Fibroblast of upper back skin (primary cell): ENCODE measurements around the gene ADAM12.
A peak's percentile ranks its signal among the peaks of the same experiment; 100 is the strongest.

Source experiments
- DNase-seq: peaks from one replicate; pipeline ENCODE4 v3.0.0-alpha.2; 2013

Gene ADAM12

GRCh38 chr10:126170776-126171175 lies 217.5 kb downstream of the ADAM12 start:
- no peak for DNase-seq

- DNase-seq = peak; percentile 19
Measured at GRCh38 chr10:126170371-126170770, 217.9 kb downstream of the ADAM12 start.

DNA sequence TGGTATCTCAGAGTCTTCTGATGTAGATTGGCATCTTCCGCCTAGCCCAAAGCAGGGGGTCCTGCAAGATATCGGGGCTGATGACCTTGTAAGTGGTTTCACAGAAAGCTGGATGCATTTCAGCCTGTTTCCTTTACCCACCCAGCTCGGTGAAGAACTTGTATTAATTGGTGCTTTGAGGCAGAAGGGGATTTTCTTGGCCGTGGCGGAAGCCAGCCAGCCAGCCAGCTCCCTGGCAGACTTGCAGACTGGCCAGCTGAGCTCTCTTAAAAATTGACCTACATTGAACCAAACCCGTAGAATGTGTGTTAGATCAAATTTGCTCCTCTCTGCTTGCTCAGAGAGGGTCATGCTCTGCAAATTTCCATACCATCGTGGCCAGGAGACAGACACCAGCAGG lies 218.4 kb downstream of the ADAM12 start:
- no peak for DNase-seq

- DNase-seq = no peak
Measured at GRCh38 chr10:126166797-126167196, 221.5 kb downstream of the ADAM12 start.

DNA sequence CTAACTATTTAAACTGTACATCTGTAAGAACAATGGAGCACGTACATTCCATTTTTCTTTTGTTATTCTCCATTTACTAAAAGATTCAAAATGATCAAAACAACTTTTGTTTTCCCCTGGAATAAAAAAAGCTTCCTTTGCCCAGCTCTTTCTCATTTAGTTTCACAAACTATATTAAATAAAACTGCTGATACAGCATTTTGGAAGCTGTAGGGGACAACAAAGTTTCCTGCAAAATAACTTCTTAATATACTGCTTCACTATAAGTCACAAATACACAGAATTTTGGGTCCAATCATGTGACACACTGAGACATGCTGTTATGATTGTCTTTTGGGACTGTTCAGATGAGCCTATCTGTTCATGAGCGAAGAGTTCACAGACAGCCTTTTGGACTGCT lies 222.4 kb downstream of the ADAM12 start:
- DNase-seq = no peak

DNA sequence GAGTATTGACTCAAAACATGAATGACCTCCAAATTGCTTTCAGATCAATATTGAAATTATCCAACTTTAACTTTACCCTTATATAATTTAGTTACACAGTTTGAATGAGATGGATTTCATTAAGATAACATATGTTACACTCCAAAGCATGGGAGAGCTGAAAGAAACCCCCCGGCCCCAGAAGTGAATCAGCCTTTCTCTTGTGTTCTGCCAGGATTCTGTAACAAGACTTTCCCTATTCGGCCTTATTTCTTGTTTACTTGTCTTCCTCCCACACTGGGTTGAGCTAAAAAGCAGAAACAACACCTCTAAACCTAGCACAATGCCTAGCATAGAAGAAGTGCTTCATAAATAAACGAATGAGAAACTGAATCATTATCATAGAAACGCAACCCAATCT lies 224.8 kb downstream of the ADAM12 start:
- no peak for DNase-seq

GRCh38 chr10:126161691-126162090 lies 226.6 kb downstream of the ADAM12 start:
- no peak for DNase-seq

DNA sequence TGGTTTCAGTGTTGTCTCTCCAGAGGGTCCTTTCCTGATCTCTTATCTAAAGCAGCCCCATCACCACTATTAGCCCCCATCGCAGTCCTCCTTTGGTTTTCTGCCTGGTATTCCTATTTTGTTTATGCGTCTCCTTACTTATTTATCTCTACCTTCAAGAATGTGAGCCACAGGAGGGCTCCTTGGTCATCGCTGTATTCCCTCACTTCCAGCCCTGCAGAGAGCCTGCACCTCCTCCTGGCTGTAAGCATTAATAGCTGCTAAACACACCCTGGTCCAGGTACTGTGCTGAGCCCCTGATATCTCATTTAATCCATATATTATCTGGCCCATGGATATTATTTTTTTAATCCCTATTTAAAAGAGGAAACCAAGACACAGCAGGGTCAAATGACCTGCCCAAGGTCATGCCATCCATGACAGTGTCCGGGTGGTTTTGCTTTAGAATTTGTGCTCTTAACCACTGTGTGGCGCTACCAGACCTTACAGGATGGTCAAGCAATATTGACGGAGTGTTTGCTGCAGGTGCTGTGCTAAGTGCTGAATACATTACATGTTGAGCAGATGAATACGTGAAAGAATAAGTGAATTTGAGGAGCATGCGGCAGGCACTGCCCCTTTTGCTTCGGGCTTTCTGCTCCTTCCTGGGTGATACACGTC lies 227.2 kb downstream of the ADAM12 start:
- DNase-seq = peak; percentile 24

DNA sequence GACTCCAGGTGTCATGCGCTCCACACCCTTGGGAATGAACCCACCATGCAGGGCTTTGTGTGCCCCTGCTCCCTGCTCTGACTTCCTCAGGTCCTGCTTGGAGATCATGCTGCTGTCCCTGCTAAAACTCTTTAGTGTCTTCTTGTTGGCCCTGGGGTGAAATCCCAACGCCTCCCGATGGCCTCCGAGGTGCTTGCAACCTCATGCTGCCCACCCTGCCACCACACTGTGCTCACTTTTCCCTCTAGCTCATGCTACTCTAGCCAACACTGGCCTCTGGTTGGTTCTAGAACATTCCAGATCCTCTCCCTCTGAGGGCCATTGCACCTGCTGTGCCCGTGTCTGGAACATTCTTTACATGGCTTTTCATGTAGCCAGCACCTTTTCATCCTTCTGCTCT lies 227.7 kb downstream of the ADAM12 start:
- no peak for DNase-seq

DNA sequence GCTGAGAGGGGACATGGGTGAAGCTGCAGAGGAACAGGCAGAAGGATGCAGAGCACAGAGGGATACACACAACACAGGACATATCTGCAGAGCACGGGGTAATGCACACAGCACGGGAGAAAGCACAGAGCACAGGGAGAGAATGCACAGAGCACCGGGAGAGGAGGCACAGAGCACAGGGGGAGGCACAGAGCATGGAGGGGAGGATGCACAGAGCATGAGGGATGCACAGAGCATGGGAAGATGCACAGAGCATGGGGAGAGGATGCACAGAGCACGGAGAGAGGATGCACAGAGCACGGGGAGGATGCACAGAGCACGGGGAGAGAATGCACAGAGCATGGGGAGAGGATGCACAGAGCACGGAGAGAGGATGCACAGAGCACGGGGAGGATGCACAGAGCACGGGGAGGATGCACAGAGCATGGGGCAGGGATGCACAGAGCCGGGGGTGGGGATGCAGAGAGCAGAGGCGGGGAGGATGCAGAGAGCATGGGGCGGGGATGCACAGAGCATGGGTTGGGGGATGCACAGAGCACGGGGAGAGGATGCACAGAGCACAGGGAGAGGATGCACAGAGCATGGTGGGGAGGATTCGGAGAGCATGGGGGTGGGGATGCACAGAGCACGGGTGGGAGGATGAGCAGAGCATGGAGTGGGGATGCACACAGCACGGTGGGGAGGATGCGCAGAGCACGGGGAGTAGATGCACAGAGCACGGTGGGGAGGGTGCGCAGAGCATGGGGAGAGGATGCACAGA lies 230.0 kb downstream of the ADAM12 start:
- DNase-seq = no peak

DNA sequence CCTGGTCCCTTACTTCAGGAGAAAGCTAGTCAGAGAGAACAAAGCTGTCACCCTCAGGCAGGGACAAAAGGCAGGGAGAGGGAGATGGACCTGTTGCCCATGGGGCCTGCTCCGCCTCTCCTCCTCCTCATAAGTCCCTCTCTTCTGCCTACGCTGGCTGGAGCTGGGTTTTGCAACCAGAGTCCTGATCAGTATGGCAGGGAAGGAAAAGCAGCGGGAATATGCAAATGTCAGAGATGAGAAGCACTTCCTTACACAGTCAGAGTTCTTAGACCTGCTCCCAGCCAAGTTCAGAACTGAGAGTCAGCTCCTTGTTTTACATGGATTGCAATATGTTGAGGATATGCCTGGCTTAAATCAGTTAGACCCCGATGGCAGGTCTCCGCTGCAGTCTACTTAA lies 231.1 kb downstream of the ADAM12 start:
- DNase-seq = no peak

GRCh38 chr10:126156503-126156902 lies 231.8 kb downstream of the ADAM12 start:
- no peak for DNase-seq

DNA sequence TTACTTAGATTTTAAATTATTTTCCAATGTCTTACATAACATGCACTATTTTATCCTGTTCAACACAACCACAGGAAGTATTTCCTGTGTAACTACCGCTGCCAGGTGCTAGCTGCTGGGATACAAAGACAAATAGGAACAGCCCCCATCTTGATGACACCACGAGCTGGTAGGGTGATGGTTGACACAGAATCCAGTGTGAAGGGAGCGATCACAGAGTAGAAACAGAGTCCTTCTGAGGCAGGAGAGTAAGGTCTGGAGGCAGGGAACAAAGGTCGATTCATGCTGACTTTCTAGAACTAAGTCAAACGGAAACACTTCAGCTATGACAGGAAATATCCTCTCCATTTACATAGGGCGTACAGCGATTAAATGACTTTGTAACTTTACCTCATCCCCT lies 232.3 kb downstream of the ADAM12 start:
- DNase-seq = no peak

GRCh38 chr10:126155528-126155927 lies 232.7 kb downstream of the ADAM12 start:
- no peak for DNase-seq

DNA sequence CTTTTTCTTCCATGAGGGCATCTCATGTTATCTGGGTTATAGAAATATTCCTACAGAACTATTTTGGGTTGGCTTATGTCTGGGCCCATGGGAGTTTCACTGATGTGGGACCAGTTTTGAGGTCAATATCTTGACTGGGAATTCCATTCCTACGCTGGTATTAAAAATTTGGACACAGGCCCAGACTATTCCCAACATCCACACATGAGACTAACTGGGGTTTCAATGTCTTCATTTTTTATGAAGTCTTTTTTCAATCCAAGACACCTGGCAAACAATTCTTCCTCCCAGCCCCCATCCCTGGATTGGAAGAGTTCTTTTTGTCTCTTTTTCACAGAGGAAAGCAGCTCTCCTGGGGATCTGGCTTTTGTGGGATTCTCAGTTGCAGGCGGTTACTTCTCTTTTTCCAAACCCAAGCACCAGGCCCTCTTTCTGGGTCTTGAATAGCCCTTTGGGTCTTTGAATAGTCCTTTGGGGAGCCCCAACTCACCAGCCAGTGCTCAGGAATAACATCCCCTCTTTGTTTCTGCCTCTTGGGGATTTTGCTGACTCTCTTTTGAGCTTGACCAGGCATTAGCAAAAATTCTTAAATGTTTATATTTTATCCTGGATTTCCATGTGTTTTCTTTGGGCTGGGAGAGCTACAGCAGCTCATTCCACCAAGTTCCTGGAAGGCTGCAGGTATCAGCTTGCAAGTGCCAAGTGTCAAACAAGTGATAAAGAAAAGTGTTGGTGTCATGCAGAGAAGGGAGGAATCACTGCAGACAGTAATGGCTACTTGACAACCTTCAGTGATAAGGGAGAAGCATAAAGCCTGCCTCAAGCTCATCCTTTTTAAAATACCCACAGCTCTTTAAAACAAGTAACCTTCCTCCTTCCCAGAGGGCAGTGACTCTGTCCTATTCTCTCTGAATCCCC lies 234.3 kb downstream of the ADAM12 start:
- DNase-seq = peak; percentile 92

- peak; percentile 93 for DNase-seq
Measured at GRCh38 chr10:126147866-126148587, 240.2 kb downstream of the ADAM12 start.

- no peak for DNase-seq
Measured at GRCh38 chr10:126146771-126147170, 241.5 kb downstream of the ADAM12 start.

- no peak for DNase-seq
Measured at GRCh38 chr10:126143117-126143516, 245.2 kb downstream of the ADAM12 start.

DNA sequence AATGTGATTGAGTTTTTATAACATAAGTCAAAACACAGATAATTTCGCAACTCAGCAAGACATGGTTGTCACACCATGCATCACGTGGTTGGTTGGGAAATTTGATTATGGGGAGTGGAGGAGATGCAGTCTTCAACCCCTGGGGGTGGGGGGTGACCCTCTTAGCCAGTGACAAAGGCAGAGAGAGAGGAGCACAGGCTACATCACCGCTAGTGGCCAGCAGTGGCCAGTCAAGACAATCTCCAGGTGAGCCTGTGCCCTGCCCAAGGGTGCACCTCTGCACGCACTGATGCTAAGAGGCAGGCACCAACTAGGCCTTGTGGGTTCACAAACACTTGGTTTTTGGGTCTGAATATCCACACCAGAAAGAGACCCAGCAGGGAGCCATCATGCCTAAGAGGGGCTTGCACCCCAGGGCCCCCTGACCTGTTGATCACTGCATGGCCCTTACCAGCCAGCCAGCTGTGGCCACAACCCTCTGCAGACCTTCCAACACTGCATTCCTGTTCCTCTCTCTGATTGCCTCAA lies 247.5 kb downstream of the ADAM12 start:
- no peak for DNase-seq

- peak; percentile 57 for DNase-seq
Measured at GRCh38 chr10:126137562-126138221, 250.6 kb downstream of the ADAM12 start.

DNA sequence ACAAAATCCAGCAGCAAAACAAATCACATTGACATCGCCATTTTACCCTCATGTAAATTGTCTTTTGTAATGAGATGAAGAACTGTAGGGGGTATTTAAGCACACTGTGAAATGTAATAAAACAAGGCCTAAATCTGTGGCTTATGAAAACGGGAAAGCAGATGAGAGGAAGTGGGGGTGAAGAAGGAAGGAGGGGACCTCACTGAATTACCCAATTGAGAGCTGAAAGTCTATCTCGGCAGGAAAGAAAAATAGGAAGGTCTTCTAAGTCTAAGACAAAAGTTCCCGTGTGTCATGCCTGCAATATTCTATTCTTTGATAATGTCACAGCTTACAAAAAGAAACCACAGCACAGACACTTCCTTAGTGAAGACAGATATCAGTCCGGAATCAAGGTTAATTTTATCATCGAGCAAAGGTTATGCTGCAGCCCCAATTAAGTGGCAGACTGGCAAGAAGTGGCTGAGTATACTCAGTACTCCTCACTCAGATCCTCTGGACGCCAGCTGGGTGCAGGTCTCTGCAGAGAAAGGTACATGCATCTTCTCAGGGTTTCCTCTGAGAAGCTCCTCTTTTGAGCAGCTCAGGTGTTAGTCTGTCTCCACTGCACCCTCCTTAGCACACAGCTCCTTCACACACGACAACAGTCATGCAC lies 252.2 kb downstream of the ADAM12 start:
- no peak for DNase-seq
